ENCODE results near the gene SCYGR2.
"Not testable (repeated sequence)": the region's sequence is repeated elsewhere in the genome, so short reads cannot be mapped to it uniquely, and the experiment has no call there.

GRCh38 chr2:227598835-227599503, at the start of gene SCYGR2:
- not testable (repeated sequence) for TF ChIP-seq POLR2A (IDR thresholded peaks at IDR 0.05; ENCODE audit: low read depth, low read length); EZH2 (IDR thresholded peaks at IDR 0.05; ENCODE audit: borderline replicate concordance, low read depth, low read length, severe bottlenecking); JUN (IDR thresholded peaks at IDR 0.05; ENCODE audit: borderline replicate concordance, insufficient read depth, insufficient read length, low read depth); POLR2AphosphoS5 (IDR thresholded peaks at IDR 0.05; ENCODE audit: insufficient read depth, low read depth, low read length)
- TF ChIP-seq, protein P1, sequence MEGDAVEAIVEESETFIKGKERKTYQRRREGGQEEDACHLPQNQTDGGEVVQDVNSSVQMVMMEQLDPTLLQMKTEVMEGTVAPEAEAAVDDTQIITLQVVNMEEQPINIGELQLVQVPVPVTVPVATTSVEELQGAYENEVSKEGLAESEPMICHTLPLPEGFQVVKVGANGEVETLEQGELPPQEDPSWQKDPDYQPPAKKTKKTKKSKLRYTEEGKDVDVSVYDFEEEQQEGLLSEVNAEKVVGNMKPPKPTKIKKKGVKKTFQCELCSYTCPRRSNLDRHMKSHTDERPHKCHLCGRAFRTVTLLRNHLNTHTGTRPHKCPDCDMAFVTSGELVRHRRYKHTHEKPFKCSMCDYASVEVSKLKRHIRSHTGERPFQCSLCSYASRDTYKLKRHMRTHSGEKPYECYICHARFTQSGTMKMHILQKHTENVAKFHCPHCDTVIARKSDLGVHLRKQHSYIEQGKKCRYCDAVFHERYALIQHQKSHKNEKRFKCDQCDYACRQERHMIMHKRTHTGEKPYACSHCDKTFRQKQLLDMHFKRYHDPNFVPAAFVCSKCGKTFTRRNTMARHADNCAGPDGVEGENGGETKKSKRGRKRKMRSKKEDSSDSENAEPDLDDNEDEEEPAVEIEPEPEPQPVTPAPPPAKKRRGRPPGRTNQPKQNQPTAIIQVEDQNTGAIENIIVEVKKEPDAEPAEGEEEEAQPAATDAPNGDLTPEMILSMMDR (IDR thresholded peaks at IDR 0.05; ENCODE audit: extremely low read depth in 1 of 2, insufficient read depth in 1 of 2, low read depth in 1 of 2, low read length in 2 of 2): not testable (repeated sequence)
- TF ChIP-seq, protein P2, sequence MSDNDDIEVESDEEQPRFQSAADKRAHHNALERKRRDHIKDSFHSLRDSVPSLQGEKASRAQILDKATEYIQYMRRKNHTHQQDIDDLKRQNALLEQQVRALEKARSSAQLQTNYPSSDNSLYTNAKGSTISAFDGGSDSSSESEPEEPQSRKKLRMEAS (IDR thresholded peaks at IDR 0.05; ENCODE audit: insufficient read depth, insufficient read length): not testable (repeated sequence)
